H9 (cell line): ENCODE results near the gene RGS5. TPM values are rescaled to one million over a fixed set of nuclear protein-coding genes. Genes with fewer than 3 reads are reported as not detected.

Experiments
- DNase-seq: peaks from one replicate; pipeline ENCODE4 v3.0.0-alpha.2; 2017
- H2AFZ ChIP-seq: one replicate; pipeline ENCODE4 v1.6.1; 2013; ENCODE audit warnings: mild to moderate bottlenecking, low read length, control low read depth, moderate library complexity
- H2AK5ac ChIP-seq: 2 replicates; pipeline ENCODE4 v1.6.1; 2013; ENCODE audit warnings: low read length, control low read depth, mixed read lengths; ENCODE audit not compliant: insufficient read length
- H2BK120ac ChIP-seq: one replicate; pipeline ENCODE4 v1.6.1; 2013; ENCODE audit warnings: low read depth, mild to moderate bottlenecking, low read length, control low read depth, inconsistent platforms; ENCODE audit not compliant: poor library complexity, severe bottlenecking
- H2BK12ac ChIP-seq: 2 replicates; pipeline ENCODE4 v1.6.1; 2013; ENCODE audit warnings: low read length, control low read depth, mixed read lengths, low read depth; ENCODE audit not compliant: insufficient read length
- H2BK15ac ChIP-seq: 2 replicates; pipeline ENCODE4 v1.6.1; 2013; ENCODE audit warnings: low read depth, low read length, control low read depth
- H2BK20ac ChIP-seq: one replicate; pipeline ENCODE4 v1.6.1; 2013; ENCODE audit warnings: low read depth, mild to moderate bottlenecking, low read length, control low read depth, inconsistent platforms; ENCODE audit not compliant: poor library complexity, severe bottlenecking
- H2BK5ac ChIP-seq: 2 replicates; pipeline ENCODE4 v1.6.1; 2013; ENCODE audit warnings: low read length, control low read depth, mixed read lengths; ENCODE audit not compliant: insufficient read length
- H3K14ac ChIP-seq: 2 replicates; pipeline ENCODE4 v1.6.1; 2013; ENCODE audit warnings: low read length, control low read depth; ENCODE audit not compliant: insufficient read depth
- H3K18ac ChIP-seq: 2 replicates; pipeline ENCODE4 v1.6.1; 2013; ENCODE audit warnings: low read depth, mild to moderate bottlenecking, mixed read lengths, low read length, control low read depth; ENCODE audit not compliant: insufficient read length
- H3K23ac ChIP-seq: 2 replicates; pipeline ENCODE4 v1.6.1; 2013; ENCODE audit warnings: low read length, control low read depth, mixed read lengths, low read depth; ENCODE audit not compliant: insufficient read length
- H3K23me2 ChIP-seq: 2 replicates; pipeline ENCODE4 v1.6.1; 2013; ENCODE audit warnings: low read depth, mild to moderate bottlenecking, mixed read lengths, low read length, control low read depth; ENCODE audit not compliant: insufficient read length, poor library complexity, severe bottlenecking
- H3K27ac ChIP-seq: 2 replicates; pipeline ENCODE4 v1.5.1; 2013; ENCODE audit warnings: low read length, control low read depth, mixed read lengths, low read depth; ENCODE audit not compliant: insufficient read length
- H3K27me3 ChIP-seq: 2 replicates; pipeline ENCODE4 v1.6.1; 2013; ENCODE audit warnings: low read length, control low read depth, inconsistent platforms; ENCODE audit not compliant: insufficient read depth
- H3K4ac ChIP-seq: 2 replicates; pipeline ENCODE4 v1.6.1; 2013; ENCODE audit warnings: low read depth, mild to moderate bottlenecking, control low read depth, inconsistent platforms, low read length, moderate library complexity
- H3K4me1 ChIP-seq: 2 replicates; pipeline ENCODE4 v1.6.1; 2013; ENCODE audit warnings: low read length, control low read depth, inconsistent platforms; ENCODE audit not compliant: insufficient read depth
- H3K4me2 ChIP-seq: 2 replicates; pipeline ENCODE4 v1.6.1; 2013; ENCODE audit warnings: low read length, control low read depth, mixed read lengths; ENCODE audit not compliant: insufficient read length, insufficient read depth
- H3K56ac ChIP-seq: 2 replicates; pipeline ENCODE4 v1.6.1; 2013; ENCODE audit warnings: low read depth, mild to moderate bottlenecking, mixed read lengths, low read length, control low read depth; ENCODE audit not compliant: insufficient read length
- H3K79me1 ChIP-seq: 2 replicates; pipeline ENCODE4 v1.6.1; 2013; ENCODE audit warnings: low read depth, mild to moderate bottlenecking, moderate library complexity, low read length, control low read depth, inconsistent platforms; ENCODE audit not compliant: insufficient read depth, poor library complexity, severe bottlenecking
- H3K79me2 ChIP-seq: 2 replicates; pipeline ENCODE4 v1.6.1; 2013; ENCODE audit warnings: low read length, control low read depth, inconsistent platforms; ENCODE audit not compliant: insufficient read depth
- H3K9ac ChIP-seq: 2 replicates; pipeline ENCODE4 v1.6.1; 2013; ENCODE audit warnings: low read length, control low read depth, mixed read lengths; ENCODE audit not compliant: insufficient read length; ENCODE audit errors: extremely low read depth
- H3K9me3 ChIP-seq: one replicate; pipeline ENCODE4 v1.6.1; 2013; ENCODE audit warnings: low read depth, low read length, inconsistent platforms; ENCODE audit not compliant: control insufficient read depth
- H3T11ph ChIP-seq: one replicate; pipeline ENCODE4 v1.6.1; 2013; ENCODE audit warnings: mild to moderate bottlenecking, low read length, control low read depth, inconsistent platforms
- H4K20me1 ChIP-seq: one replicate; pipeline ENCODE4 v1.6.1; 2013; ENCODE audit not compliant: control insufficient read depth, insufficient read length, insufficient read depth
- H4K5ac ChIP-seq: 2 replicates; pipeline ENCODE4 v1.6.1; 2013; ENCODE audit warnings: low read depth, mild to moderate bottlenecking, mixed read lengths, low read length, control low read depth; ENCODE audit not compliant: insufficient read length
- H4K8ac ChIP-seq: replicated peaks from 2 replicates; pipeline ENCODE4 v1.6.1; 2013; ENCODE audit warnings: low read length, control low read depth, mixed read lengths, low read depth; ENCODE audit not compliant: insufficient read length
- H4K91ac ChIP-seq: 2 replicates; pipeline ENCODE4 v1.6.1; 2013; ENCODE audit warnings: low read depth, mild to moderate bottlenecking, moderate library complexity, mixed read lengths, low read length, control low read depth; ENCODE audit not compliant: insufficient read length
- H3K27ac Mint-ChIP-seq, 3 experiments: 2 replicates in 2 of 3; 3 replicates in 1 of 3; pipeline ENCODE4 v1.8.0; 2020 to 2021; ENCODE audit warnings: mixed read lengths in 3 of 3, mild to moderate bottlenecking in 1 of 3, moderate library complexity in 1 of 3
- H3K27me3 Mint-ChIP-seq: 2 replicates; pipeline ENCODE4 v1.8.0; 2021; ENCODE audit warnings: low read depth, mild to moderate bottlenecking, moderate library complexity, mixed read lengths
- H3K36me3 Mint-ChIP-seq, 3 experiments: 2 replicates in 2 of 3; 3 replicates in 1 of 3; pipeline ENCODE4 v1.8.0; 2020 to 2021; ENCODE audit warnings: low read depth in 3 of 3, mixed read lengths in 3 of 3; ENCODE audit not compliant: insufficient read depth in 1 of 3
- H3K4me1 Mint-ChIP-seq, 2 experiments: 2 replicates each; pipeline ENCODE4 v1.8.0; 2020; ENCODE audit warnings: mixed read lengths in 2 of 2
- H3K4me3 Mint-ChIP-seq, 2 experiments: 2 replicates in 1 of 2; 3 replicates in 1 of 2; pipeline ENCODE4 v1.8.0; 2020 to 2021; ENCODE audit warnings: mild to moderate bottlenecking in 2 of 2, mixed read lengths in 2 of 2, moderate library complexity in 1 of 2
- H3K9me3 Mint-ChIP-seq, 2 experiments: 2 replicates in 1 of 2; 3 replicates in 1 of 2; pipeline ENCODE4 v1.8.0; 2020; ENCODE audit warnings: mild to moderate bottlenecking in 2 of 2, mixed read lengths in 2 of 2, moderate library complexity in 1 of 2
- CTCF ChIP-seq: fragments of 200-600 bp; sonication (generic); conservative IDR thresholded peaks from 3 replicates; pipeline ENCODE4 v1.8.0; 2021; ENCODE audit warnings: antibody characterized with exemption, mild to moderate bottlenecking
- WGBS: extraction: QIAGEN DNeasy Blood & Tissue Kit; methylation state at CpG from one replicate; pipeline ENCODE4 v1.1.7; 2013; ENCODE audit warnings: missing lambda C conversion rate, low lambda C conversion rate, mixed read lengths; ENCODE audit not compliant: insufficient read length; ENCODE audit errors: extremely low coverage; 5-methylcytosine and 5-hydroxymethylcytosine counted together
- total RNA-seq: library from RNA; stranded (reverse); gene quantifications from 2 replicates; pipeline ENCODE4 v1.2.1, GENCODE V29; 2021

Gene RGS5
- total RNA-seq, 1 experiment from 2014 or later = 30.1 TPM

GRCh38 chr1:163241746-163242145 is 39.0 kb upstream of the RGS5 start:
- H3K23me2 ChIP-seq = no peaks in the 10 kb centered on the region
- H3K4me2 ChIP-seq = no peak overlapping the region
- H4K5ac ChIP-seq = no peak overlapping the region
- no peak overlapping the region for H3K4me3 Mint-ChIP-seq
- H3K27me3 ChIP-seq = no peaks in the 10 kb centered on the region
- DNase-seq = no peak
- no peak for TF ChIP-seq CTCF
- no peaks in the 10 kb centered on the region for H3K79me1 ChIP-seq
- H2BK12ac ChIP-seq = no peak overlapping the region
- H3K27me3 Mint-ChIP-seq = no peaks in the 10 kb centered on the region
- H2BK5ac ChIP-seq = no peak overlapping the region
- H2BK15ac ChIP-seq = no peak overlapping the region
- no peak overlapping the region for H3K4ac ChIP-seq
- H4K8ac ChIP-seq = no peak overlapping the region
- no peaks in the 10 kb centered on the region for H4K20me1 ChIP-seq
- H3K9ac ChIP-seq = no peak overlapping the region
- no peak overlapping the region for H3K27ac ChIP-seq
- no peaks in the 10 kb centered on the region for H3K9me3 ChIP-seq
- no peaks in the 10 kb centered on the region for H3K4me1 ChIP-seq
- H3T11ph ChIP-seq = no peak overlapping the region
- H3K18ac ChIP-seq = no peak overlapping the region
- no CpG with 5 or more reads among the region's 3 CpGs for WGBS
- no peak overlapping the region for H3K23ac ChIP-seq
- H3K79me2 ChIP-seq = no peaks in the 10 kb centered on the region
- no peak overlapping the region for H3K27ac Mint-ChIP-seq
- no peak overlapping the region for H3K14ac ChIP-seq
- H2AFZ ChIP-seq = no peak overlapping the region
- no peak overlapping the region for H4K91ac ChIP-seq
- peaks cover 0 to 4% of the 10 kb centered on the region in 2 experiments; a peak in 1 of 4 replicates for H3K4me1 Mint-ChIP-seq
- H3K9me3 Mint-ChIP-seq = peaks cover 0 to 2% of the 10 kb centered on the region in 2 experiments; a peak in 2 of 5 replicates
- H2BK20ac ChIP-seq = no peak overlapping the region
- H3K36me3 Mint-ChIP-seq = no peaks in the 10 kb centered on the region; a peak in 1 of 7 replicates
- no peak overlapping the region for H2AK5ac ChIP-seq
- no peak overlapping the region for H3K56ac ChIP-seq
- H2BK120ac ChIP-seq = no peak overlapping the region
